HG02970 (cell line): ENCODE data around the gene LCN6.

Experiments used
- ATAC-seq: cut with Tn5 transposase; IDR thresholded peaks from one replicate; pipeline ENCODE4 v1.9.1; 2021; ENCODE audit warnings: mild to moderate bottlenecking, moderate library complexity, moderate number of reproducible peaks; ENCODE audit not compliant: unreplicated experiment, low FRiP score

The LCN6 gene

DNA sequence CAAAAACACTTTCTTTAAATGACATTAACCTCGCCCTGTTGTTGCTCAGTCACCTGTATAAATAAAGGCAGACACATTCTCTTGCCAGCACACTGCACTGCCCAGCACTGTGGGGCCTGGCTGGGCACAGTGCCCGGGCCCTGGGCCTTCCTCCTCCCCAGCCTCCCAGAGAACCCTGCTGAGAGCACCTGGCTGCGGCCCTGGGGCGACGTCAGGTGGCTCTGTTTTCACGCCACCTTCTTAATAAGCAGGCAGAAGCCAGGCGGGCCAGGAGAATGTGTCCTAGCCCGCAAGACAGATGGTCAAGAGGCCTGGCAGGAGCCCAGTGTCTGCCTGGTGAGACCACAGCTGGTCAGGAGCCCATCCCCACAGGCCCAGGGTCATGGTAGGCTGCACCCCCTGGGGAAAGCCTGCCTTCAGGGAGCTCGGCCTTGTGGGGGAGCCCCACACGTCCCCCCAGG, 52.9 kb downstream of the LCN6 start:
- no peak for ATAC-seq

DNA sequence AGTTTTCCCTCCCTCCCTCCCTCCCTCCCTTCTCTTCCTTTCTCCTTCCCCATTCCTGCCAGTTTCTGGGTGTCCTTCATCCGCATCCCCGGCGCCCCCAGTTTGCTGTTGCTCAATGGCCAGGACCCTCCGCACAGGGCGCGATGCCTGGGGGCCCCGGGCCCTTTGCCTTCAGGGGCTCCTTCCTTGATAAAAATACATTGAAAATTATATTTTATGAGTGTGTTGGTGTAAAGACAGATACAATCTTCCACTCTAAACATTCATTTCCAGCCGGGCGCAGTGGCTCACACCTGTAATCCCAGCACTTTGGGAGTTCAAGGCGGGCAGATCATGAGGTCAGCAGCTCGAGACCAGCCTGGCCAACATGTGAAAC, 53.5 kb downstream of the LCN6 start:
- no peak for ATAC-seq

DNA sequence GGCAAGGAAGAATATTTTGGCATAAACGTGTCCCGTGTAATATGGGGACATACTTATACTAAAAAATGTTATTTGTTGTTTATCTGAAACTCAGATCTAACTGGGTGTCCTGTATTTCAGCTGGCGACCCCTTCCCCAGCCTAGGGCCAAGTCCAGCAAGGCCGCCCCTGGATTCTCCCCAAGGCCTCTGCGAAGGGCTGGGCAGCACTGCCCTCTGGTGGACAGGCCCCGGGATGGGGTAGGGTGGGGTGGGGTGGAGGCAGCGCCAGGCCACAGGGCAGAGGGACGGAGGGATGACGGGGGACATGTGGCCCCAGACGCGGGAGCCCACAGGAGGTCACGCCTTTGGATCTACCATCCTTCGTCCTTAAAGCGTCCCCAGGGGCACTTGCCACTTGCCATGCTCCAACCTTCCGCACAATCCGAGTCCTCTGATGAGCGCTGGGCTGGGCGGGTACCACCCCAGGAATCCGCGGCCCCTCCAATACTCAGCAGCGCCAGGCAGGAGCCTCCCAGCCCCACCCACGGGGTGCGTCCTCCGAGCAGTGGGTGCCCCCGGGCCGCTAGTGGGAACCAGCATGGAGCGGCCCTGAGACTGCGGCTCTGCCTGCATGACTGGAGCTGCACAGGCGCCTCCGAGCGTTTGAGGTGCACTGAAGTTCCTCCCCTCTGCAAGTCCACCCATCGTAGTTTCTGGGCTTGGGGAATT, 54.0 kb downstream of the LCN6 start:
- no peak for ATAC-seq
